GM10266 (cell line): Measurements from ENCODE around the gene SYNE2.

Source experiments
- DNase-seq: peaks from one replicate; pipeline ENCODE4 v3.0.0; 2012; ENCODE audit errors: extremely low spot score
- TF ChIP-seq, protein P1 (sequence below): IDR thresholded peaks from 2 replicates; pipeline ENCODE4 v1.5.1; 2012; ENCODE audit warnings: mild to moderate bottlenecking, low read depth; ENCODE audit not compliant: control insufficient read depth, insufficient read depth; ENCODE audit errors: missing control alignments

SYNE2 gene

GRCh38 chr14:64074961-64075612, 222.3 kb downstream of the SYNE2 start:
- TF ChIP-seq, protein P1, sequence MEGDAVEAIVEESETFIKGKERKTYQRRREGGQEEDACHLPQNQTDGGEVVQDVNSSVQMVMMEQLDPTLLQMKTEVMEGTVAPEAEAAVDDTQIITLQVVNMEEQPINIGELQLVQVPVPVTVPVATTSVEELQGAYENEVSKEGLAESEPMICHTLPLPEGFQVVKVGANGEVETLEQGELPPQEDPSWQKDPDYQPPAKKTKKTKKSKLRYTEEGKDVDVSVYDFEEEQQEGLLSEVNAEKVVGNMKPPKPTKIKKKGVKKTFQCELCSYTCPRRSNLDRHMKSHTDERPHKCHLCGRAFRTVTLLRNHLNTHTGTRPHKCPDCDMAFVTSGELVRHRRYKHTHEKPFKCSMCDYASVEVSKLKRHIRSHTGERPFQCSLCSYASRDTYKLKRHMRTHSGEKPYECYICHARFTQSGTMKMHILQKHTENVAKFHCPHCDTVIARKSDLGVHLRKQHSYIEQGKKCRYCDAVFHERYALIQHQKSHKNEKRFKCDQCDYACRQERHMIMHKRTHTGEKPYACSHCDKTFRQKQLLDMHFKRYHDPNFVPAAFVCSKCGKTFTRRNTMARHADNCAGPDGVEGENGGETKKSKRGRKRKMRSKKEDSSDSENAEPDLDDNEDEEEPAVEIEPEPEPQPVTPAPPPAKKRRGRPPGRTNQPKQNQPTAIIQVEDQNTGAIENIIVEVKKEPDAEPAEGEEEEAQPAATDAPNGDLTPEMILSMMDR, result no peak
- no peak for DNase-seq

GRCh38 chr14:64075613-64076005, 222.8 kb downstream of the SYNE2 start:
- DNase-seq, result no peak
- TF ChIP-seq, protein P1, result no peak

GRCh38 chr14:64080452-64080851, 227.6 kb downstream of the SYNE2 start:
- TF ChIP-seq, protein P1, result no peak
- no peak for DNase-seq

DNA sequence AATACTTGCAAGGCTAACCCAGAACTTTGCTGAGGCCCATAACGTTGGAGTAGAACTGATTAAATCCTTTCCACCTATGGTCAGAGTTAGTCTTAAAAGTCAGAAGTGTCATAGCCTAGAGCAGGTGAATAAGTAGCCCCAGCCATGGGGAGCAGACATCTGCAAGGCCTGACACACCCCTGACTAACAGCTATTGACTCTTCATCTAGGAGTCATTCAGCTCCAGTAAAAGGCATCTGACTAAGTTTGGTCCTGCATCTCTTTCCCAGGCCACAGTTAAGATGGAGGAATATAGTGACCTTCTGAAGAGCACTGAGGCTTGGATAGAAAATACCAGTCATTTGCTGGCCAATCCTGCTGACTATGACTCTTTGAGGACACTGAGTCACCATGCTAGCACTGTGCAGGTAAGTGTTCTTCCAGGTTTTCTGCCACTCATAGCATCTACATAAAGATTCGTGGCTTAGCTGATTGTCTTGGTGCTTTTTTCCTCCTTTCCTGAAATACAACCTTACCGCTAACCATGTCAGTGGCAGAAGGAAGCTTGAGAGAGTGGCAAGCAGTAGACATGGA, 228.5 kb downstream of the SYNE2 start:
- DNase-seq, result no peak
- TF ChIP-seq, protein P1, result no peak

- TF ChIP-seq, protein P1, result no peak
- no peak for DNase-seq
Observed at GRCh38 chr14:64082837-64083236, 230.0 kb downstream of the SYNE2 start.

- DNase-seq, result no peak
- TF ChIP-seq, protein P1, result no peak
Observed at GRCh38 chr14:64088647-64088964, 235.8 kb downstream of the SYNE2 start.

DNA sequence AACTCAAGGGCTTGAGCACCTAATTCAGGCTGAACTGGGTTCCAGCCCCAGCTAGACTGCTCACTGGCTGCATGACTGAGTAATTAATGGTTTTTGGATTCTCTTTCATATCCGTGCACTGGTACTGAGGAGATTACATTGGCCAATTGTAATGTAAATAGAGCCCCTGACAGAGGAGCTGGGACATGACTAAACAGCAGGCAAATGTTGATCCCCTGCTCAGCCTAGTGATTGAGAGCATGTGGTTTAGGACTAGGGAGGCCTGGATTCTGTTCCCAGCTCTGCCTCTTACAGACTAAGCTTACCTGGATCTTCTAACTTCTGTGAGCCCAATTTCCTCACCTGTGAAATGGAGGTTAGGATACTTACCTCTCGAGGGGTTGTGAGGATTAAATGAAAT, 237.1 kb downstream of the SYNE2 start:
- DNase-seq, result no peak

More for the DNA sequence above, 237.1 kb downstream of the SYNE2 start:
- TF ChIP-seq, protein P1, result no peak
